ENCODE measurements around the gene KRTAP9-3.
"Not testable (repeated sequence)": the region's sequence is repeated elsewhere in the genome, so short reads cannot be mapped to it uniquely, and the experiment has no call there.

KRTAP9-3 gene, protein sequence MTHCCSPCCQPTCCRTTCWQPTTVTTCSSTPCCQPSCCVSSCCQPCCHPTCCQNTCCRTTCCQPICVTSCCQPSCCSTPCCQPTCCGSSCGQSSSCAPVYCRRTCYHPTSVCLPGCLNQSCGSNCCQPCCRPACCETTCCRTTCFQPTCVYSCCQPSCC

DNA sequence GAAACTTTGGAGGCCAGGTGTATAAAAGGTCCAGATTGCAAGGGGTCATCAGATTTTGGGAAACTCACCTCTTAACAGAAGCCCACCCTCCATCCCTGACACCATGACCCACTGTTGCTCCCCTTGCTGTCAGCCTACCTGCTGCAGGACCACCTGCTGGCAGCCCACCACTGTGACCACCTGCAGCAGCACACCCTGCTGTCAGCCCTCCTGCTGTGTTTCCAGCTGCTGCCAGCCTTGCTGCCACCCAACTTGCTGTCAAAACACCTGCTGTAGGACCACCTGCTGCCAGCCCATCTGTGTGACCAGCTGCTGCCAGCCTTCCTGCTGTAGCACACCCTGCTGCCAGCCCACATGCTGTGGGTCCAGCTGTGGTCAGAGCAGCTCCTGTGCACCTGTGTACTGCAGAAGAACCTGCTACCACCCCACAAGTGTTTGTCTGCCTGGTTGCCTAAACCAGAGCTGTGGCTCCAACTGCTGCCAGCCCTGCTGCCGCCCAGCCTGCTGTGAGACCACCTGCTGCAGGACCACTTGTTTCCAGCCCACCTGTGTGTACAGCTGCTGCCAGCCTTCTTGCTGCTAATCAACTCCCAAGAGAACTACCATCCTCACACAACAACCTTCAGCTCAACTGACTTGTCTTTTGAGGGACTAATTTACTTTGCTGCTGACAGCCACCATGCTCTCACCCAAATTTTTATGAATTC is at the start of gene KRTAP9-3:
TSS of gene KRTAP9-3 (plus strand) at position 51 of the 707 bp plus-strand sequence. CDS start at position 104, 53 bp downstream.
- not testable (repeated sequence) for DNase-seq

DNA sequence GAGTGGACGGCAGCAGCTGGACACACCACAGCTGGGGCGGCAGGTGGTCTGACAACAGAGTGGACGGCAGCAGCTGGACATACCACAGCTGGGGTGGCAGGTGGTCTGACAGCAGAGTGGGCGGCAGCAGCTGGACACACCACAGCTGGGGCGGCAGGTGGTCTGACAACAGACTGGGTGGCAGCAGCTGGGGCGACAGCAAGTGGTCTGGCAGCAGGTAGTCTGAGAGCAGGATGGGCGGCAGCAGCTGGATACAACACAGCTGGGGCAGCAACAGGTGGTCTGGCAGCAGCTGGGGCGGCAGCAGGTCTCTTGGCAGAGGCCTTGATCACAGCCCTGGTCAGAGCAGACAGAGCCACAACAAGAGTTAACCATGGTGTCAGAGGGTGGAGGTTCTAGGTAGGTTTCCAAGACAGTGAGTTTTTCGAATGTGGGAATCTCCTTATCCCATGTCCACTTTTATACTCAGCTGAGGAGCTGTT is 47.7 kb upstream of the KRTAP9-3 start, which contains the start of gene KRTAP4-1:
TSS of gene KRTAP4-1 (minus strand) at position 432 of the 482 bp plus-strand sequence. CDS start at position 375, 57 bp downstream.
- no peak for DNase-seq

DNA sequence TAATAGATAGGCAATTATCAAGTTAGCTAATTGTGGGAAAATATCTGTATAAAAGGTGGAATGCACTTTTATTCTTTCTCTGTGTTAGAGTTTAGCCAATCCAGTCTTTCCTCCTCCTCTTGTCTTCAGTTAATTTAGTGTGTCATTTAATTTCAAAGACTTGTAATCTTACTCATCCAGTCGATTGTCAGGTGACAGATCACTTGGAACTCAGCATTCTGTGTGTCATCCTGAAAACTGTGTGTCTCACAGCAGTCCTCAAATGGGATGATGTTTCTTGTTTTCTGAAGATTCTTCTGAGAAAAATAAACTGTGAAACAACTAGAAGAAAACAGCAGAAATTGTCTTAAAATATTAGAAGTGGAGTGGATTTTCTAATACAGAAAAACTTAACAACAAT is 47.2 kb upstream of the KRTAP9-3 start:
- no peak for DNase-seq

DNA sequence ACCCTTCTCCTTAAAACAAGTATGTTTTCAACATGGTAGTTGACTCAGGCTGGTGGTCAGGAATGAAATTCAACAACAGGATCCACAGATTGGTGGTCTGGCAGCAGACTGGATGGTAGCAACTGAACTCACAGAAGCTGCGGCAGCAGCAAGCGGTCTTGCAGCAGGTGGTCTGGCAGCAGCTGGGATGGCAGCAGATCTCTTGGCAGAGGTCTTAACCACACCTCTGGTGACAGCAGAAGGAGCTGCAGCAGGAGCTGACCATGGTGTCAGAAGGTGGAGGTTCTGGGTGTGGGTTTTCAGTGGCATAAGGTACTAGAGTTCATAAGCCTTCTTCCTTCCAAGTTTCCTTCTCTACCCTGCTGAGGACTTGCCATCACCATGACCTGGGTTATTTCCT is 45.4 kb upstream of the KRTAP9-3 start:
- no peak for DNase-seq

DNA sequence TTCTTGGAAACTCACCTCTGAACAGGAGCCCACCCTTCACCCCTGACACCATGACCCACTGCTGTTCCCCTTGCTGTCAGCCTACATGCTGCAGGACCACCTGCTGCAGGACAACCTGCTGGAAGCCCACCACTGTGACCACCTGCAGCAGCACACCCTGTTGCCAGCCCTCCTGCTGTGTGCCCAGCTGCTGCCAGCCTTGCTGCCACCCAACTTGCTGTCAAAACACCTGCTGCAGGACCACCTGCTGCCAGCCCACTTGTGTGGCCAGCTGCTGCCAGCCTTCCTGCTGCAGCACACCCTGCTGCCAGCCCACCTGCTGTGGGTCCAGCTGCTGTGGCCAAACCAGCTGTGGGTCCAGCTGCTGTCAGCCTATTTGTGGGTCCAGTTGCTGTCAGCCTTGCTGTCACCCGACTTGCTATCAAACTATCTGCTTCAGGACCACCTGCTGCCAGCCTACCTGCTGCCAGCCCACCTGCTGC is 42.4 kb upstream of the KRTAP9-3 start, which contains the start of gene KRTAP9-1:
TSS of gene KRTAP9-1 (plus strand) at position 51 of the 482 bp plus-strand sequence. CDS start at position 51, 0 bp downstream.
- not testable (repeated sequence) for DNase-seq

DNA sequence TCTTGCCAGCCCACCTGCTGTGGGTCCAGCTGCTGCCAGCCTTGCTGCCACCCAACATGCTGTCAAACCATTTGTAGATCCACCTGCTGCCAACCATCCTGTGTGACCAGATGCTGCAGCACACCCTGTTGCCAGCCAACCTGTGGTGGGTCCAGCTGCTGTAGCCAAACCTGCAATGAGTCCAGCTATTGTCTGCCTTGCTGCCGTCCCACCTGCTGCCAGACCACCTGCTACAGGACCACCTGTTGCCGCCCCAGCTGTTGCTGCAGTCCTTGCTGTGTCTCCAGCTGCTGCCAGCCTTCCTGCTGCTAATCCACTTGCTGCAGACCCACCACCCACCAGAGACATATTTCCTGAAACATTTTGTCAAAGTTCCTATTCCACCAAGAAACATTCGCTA is 41.9 kb upstream of the KRTAP9-3 start:
- no peak for DNase-seq

DNA sequence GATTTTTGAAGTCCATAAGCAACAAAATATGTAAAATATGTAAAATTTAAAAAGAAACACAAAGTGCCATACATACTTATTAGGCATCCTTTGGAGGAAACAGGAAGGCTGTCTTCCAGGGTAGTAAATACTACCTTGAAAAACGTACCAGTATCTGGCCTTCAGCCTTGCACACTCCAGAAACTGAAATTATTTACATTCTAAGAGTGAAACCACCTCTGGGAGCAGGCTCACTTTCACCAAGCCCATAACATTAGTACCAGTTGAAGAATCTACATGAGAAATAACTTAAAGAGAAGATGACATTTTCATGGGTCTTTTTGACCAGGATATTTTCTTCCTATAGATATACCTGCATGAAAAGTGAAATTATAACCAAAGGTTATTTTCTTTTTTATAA is 36.2 kb upstream of the KRTAP9-3 start:
- no peak for DNase-seq

DNA sequence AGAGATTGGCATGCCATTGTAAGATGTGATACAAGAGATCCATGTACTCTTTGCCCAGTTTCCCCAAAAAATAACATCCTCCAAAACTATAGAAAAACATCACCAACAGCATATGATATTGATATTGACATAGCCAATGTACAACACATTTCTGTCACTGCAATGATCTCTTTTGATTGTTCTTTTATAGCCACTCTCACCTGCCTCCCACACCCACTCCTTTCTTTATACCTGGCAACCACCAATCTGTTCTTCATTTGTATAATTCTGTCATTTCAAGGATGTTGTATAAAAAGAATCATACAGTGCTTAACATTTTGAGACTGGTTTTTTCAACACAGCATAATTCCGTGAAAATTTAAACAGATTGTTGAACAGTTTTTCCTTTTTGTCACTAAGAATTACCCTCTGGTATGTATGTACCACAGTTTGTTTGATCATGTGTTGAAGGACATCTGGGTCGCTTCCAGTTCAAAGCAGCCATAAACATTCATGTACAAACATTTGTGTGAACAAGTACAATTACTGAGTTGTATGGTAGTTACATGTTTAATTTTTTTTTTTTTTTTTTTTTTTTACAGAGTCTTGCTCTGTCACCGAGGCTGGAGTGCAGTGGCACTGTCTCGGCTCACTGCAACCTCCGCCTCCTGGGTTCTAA is 32.7 kb upstream of the KRTAP9-3 start:
- no peak for DNase-seq

DNA sequence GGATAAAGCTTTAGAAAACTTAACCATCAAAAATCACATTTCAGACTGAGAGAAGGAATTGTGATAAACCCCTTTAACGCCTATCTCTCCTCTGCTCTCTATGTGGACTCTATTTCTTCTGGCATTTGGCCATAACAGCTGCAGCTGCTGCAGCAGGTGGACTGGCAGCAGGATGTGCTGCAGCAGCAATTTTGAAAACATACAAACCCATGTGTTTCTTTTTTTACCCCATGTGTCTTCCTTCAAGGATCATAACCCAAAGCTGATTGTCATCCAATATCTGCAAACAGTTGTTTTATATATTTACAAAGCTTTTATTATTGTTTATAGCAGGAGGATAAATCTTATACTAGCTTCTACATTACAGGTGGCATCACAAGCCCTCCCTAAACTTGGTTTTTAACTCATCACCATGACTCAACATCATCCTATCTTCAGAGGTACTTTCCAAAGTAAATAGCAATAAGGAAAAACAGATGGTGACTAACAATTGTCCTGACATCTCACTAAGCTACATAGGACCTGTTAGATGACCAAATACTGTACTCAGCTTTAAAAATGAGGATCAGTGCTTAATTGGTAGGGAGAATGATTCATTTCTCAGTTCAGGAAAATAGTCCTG is 20.3 kb upstream of the KRTAP9-3 start:
- DNase-seq = no peak

DNA sequence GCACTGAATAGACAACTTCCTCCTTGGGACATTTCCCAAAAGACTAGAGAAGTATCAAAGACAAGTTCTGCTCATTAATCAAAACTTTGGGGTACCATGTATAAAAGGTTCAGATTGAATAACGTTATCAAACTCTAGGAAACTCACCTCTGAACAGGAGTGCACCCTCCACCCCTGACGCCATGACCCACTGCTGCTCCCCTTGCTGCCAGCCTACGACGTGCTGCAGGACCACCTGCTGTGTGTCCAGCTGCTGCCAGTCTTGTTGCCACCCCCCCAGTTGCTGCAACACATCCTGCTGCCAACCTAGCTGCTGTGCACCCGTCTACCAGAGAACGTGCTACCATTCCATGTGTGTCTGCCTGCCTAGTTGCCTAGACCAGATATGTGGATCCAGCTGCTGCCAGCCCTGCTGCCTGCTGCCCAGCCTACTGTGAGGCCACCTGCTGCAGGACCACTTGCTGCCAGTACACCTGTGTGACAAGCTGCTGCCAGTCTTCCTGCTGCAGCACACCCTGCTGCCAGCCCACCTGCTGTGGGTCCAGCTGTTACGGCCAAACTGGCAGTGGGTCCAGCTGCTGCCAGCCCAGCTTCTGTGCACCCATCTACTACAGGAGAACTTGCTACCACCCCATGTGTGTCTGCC is 19.6 kb upstream of the KRTAP9-3 start:
- DNase-seq = no peak

DNA sequence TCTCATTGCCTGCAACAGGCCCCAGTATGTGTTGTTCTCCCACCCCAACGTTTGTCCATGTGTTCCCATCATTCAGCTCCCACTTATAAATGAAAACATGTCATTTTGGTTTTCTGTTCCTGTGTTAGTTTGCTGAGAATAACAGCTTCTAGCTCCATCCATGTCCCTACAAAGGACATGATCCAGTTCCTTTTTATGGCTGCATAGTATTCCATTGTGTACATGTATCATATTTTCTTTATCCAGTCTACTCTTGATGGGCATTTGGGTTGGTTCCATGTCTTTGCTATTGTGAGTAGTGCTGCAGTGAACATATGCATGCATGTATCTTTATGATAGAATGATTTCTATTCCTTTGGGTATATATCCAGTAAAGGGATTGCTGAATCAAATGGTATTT is 16.6 kb upstream of the KRTAP9-3 start:
- no peak for DNase-seq

DNA sequence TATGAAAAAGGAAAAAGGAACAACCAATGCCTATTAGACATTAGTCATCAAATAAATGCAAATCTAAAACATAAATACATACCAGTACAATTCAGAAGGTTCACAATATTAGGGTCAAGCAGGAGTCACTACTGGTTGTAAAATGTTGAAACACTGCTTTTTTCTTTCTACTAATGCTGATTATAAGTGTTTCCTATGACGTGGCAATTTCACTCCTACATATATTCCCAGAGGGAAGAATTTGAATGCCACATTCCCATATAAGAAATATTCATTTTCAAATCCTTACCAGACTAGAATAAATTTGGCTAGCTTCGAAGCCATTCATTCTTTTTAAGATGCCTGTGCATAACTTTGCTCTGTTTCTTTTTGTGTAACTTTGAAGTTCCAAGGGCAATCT is 8.4 kb upstream of the KRTAP9-3 start:
- DNase-seq = no peak

DNA sequence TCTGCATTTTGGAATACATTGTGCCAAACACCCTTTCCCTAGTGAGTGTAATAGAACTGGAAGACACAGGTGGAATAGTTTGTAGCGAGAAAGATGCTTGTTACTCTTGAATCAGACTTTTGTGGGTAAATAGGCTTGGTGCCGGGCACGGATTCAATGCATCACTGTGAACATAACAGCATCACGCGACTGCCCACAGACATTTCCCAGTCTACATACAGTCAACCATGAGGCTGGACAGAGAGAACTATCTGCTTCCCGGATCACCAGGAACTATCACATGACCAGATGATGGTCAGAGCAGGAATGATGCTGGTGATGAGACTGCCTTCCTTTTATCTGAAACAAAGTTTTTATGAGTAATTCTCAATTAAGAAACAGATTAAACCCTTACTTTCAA is 6.2 kb upstream of the KRTAP9-3 start:
- DNase-seq = no peak

DNA sequence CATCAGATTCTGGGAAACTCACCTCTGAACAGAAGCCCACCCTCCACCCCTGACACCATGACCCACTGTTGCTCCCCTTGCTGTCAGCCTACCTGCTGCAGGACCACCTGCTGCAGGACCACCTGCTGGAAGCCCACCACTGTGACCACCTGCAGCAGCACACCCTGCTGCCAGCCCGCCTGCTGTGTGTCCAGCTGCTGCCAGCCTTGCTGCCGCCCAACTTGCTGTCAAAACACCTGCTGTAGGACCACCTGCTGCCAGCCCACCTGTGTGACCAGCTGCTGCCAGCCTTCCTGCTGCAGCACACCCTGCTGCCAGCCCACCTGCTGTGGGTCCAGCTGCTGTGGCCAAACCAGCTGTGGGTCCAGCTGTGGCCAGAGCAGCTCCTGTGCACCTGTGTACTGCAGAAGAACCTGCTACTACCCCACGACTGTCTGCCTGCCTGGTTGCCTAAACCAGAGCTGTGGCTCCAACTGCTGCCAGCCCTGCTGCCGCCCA is 5.6 kb upstream of the KRTAP9-3 start, which contains the start of gene KRTAP9-2:
TSS of gene KRTAP9-2 (plus strand) at position 51 of the 498 bp plus-strand sequence. CDS start at position 58, 7 bp downstream.
- not testable (repeated sequence) for DNase-seq

DNA sequence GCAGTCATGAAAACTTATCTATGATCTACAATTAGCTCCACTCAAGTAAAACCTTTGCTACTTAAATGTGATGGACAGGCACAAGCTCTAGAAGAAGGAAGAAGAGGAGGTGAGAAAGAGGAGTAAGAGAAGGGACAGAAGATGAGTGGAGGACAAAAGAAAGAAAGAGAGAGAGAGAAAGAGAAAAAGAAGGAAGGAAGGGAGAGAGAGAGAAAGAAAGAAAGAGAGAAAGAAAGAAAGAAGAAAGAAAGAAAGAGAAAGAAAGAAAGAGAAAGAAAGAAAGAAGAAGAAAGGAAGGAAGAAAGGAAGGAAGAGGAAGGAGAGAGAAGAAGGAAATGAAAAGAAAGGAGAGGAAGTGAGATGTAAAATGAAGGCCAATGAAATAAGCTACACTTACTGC is 2.2 kb upstream of the KRTAP9-3 start:
- DNase-seq = no peak

DNA sequence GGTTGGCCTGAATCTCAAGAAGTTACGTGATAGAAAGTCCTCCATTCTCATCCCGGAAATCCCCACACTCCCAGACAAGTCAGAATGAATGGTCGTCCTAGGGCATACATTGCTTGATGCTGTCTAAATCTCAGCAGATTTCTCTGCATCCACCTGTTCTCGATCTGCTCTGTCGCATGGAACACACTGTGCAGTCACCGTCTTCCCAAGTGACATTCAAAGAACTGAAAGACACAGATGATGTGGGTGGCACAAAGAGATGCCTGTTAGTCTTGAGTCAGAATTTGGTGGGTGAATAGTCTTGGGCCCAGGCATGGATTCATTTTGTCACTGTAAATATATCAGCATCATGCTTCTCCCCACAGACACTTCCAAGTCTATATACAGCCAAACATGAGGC is 518 bp upstream of the KRTAP9-3 start:
- no peak for DNase-seq

DNA sequence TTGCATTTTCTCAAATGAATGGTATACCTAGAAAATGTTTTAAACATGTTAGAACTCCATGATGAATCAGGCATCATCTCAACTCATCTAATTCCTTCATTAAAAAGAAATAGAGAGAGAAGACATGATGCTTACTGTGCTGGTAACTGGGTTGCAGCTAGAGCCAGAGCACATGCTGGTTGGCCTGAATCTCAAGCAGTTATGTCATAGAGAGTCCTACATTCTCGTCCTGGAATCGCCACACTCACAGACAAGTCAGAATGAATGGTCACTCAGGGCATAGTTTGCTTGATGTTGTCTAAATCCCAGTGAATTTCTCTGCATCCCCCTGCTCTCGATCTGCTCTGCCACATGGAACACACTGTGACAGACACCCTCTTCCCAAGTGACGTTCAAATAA is 4.9 kb downstream of the KRTAP9-3 start:
- not testable (repeated sequence) for DNase-seq

DNA sequence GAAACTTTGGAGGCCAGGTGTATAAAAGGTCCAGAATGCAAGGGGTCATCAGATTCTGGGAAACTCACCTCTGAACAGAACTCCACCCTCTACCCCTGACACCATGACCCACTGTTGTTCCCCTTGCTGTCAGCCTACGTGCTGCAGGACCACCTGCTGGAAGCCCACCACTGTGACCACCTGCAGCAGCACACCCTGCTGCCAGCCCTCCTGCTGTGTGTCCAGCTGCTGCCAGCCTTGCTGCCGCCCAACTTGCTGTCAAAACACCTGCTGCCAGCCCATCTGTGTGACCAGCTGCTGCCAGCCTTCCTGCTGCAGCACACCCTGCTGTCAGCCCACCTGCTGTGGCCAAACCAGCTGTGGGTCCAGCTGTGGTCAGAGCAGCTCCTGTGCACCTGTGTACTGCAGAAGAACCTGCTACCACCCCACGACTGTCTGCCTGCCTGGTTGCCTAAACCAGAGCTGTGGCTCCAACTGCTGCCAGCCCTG is 5.7 kb downstream of the KRTAP9-3 start, which contains the start of gene KRTAP9-8:
TSS of gene KRTAP9-8 (plus strand) at position 51 of the 489 bp plus-strand sequence. CDS start at position 104, 53 bp downstream.
- DNase-seq = not testable (repeated sequence)

DNA sequence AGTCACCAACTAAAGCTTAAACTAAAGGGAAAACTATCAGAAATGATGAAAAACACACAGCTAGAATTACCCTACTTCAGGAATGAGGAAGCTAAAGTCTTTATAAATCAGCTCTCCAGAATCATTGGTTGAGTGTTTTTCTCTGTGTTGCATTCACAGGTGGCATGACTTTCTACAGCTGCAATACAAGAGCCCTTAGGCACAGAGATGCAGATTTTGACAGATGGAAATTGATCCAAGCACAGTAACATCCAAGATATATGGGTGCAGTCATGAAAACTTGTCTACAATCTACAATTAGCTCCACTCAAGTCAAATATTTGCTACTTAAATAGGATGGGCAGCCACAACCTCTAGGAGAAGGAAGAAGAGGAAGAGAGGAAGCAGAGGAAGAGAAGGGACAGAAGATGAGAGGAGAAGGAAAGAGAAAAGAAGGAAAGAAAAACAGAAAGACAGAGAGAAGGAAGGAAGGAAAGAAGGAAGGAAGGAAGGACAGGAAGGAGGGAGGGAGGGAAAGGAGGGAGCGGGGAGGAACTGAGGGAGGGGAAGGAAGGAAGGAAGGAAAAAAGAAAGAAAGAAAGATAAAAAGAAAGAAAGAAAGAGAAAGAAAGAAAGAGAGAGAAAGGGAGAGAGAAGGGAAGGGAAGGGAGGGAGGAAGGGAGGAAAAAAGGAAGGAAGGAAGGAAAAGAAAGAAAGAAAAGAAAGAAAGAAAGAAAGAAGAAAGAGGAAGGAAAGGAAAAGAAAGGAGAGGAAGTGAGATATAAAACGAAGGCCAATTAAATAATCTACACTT is 14.9 kb downstream of the KRTAP9-3 start:
- DNase-seq = not testable (repeated sequence)

DNA sequence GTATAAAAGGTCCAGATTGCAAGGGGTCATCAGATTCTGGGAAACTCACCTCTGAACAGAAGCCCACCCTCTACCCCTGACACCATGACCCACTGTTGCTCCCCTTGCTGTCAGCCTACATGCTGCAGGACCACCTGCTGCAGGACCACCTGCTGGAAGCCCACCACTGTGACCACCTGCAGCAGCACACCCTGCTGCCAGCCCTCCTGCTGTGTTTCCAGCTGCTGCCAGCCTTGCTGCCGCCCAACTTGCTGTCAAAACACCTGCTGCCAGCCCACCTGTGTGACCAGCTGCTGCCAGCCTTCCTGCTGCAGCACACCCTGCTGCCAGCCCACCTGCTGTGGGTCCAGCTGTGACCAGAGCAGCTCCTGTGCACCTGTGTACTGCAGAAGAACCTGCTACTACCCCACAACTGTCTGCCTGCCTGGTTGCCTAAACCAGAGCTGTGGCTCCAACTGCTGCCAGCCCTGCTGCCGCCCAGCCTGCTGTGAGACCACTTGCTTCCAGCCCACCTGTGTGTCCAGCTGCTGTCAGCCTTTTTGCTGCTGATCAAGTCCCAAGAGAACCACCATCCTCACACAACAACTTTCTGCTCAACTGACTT is 17.5 kb downstream of the KRTAP9-3 start, which contains the start of gene KRTAP9-4:
TSS of gene KRTAP9-4 (plus strand) at position 51 of the 604 bp plus-strand sequence. CDS start at position 85, 34 bp downstream.
- not testable (repeated sequence) for DNase-seq
